Epithelial cell of proximal tubule (primary cell): ENCODE data around the gene RAB40B. TPM values are rescaled to one million over a fixed set of nuclear protein-coding genes. Genes with fewer than 3 reads are reported as not detected.

Source experiments
- DNase-seq: peaks from one replicate; pipeline ENCODE4 v3.0.0-alpha.2; 2011; ENCODE audit warnings: low read depth
- H3K4me3 ChIP-seq: 2 replicates; pipeline ENCODE4 v1.5.1; 2011; ENCODE audit warnings: low read depth, mild to moderate bottlenecking, low read length
- total RNA-seq: library from RNA; depleted of rRNA; stranded (reverse); fragments of >200 nt; gene quantifications from 2 replicates; pipeline ENCODE4 v1.2.3, GENCODE V29; 2015
- TF ChIP-seq, protein P1 (sequence below): conservative IDR thresholded peaks from 2 replicates; pipeline ENCODE4 v1.5.1; 2012; ENCODE audit warnings: low read depth, mild to moderate bottlenecking, low read length

Gene RAB40B
- total RNA-seq, 1 donor from 2014 or later = 7.8 TPM

GRCh38 chr17:82681547-82681946 lies 17.0 kb downstream of the RAB40B start:
- no peak overlapping the region for H3K4me3 ChIP-seq
- DNase-seq = no peak
- TF ChIP-seq, protein P1, sequence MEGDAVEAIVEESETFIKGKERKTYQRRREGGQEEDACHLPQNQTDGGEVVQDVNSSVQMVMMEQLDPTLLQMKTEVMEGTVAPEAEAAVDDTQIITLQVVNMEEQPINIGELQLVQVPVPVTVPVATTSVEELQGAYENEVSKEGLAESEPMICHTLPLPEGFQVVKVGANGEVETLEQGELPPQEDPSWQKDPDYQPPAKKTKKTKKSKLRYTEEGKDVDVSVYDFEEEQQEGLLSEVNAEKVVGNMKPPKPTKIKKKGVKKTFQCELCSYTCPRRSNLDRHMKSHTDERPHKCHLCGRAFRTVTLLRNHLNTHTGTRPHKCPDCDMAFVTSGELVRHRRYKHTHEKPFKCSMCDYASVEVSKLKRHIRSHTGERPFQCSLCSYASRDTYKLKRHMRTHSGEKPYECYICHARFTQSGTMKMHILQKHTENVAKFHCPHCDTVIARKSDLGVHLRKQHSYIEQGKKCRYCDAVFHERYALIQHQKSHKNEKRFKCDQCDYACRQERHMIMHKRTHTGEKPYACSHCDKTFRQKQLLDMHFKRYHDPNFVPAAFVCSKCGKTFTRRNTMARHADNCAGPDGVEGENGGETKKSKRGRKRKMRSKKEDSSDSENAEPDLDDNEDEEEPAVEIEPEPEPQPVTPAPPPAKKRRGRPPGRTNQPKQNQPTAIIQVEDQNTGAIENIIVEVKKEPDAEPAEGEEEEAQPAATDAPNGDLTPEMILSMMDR = no peak

DNA sequence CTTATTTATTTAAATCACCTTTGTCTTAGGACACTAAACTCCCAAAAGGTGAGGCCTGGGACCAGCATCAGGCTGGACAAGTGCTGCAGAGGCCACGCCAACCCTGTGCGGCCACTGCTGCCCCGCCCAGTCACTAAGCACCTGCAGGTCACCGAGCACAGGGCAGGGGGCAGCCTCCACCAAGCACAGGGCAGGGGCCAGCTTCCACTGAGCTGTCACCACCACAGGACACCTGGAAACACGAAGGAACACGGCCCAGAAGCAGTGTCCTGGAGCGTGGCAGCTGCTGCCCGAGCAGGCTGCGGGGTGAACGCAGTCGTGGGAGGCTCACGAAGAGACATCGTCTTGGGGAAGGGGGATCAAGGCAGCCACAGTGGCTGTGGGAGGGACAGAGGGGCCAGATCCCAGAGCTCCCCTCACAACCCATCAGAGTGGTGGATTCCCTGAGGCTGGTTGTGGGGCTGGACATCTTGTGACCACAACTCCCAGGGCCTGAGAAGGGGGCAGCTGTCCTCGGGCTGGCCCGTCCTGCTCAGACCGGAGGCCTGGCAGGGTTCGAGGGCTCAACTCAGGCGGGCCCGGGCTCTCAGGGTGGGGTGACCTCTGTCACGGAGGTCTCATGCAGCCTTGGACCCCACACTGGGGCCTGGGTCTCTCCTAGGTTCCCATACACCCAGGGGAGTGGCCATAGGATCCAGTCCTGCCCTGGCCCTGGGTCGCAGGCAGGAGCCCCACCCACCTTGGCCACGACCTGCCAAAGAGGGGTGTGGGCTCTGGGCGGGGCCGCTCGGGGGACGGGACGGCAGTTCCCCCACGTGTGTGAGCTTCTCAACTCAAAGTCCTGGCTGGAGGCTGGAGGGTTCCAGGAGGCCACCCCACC lies 18.7 kb downstream of the RAB40B start:
- TF ChIP-seq, protein P1 = no peak
- H3K4me3 ChIP-seq = no peak overlapping the region
- no peak for DNase-seq

GRCh38 chr17:82678265-82678891 lies 20.1 kb downstream of the RAB40B start:
- TF ChIP-seq, protein P1 = no peak
- no peak for DNase-seq
- H3K4me3 ChIP-seq = no peak overlapping the region

DNA sequence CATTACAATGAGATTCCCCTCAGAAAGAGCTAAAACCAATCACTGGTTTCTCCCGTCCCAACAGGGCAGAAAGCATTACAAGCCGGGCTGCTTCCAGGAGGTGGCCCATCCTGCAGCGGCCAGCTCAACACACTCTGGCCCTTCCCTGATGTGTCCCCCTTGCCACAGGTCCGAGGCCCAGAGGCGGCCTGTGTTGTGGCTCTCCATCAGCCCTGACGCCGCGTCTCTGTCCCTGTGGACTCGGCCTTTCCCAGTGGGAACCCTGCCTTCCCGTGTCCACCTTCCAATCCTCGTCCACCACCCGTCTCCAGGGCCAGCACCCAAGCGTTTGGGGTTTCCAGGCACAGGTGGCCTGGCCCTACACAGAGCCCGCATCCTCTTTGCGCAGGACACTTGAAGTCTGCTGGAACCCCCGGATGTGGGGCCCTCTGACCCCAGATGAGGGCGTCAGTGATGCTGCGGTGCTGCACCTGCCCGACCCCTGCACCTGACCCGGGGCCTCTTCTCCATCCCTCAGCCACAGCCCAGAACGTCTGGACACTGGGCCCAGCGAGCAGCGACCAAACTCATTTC lies 21.1 kb downstream of the RAB40B start:
- TF ChIP-seq, protein P1 = no peak
- DNase-seq = no peak
- no peak overlapping the region for H3K4me3 ChIP-seq

- TF ChIP-seq, protein P1 = no peak
- DNase-seq = no peak
- no peak overlapping the region for H3K4me3 ChIP-seq
Measured at GRCh38 chr17:82675476-82676245, 22.8 kb downstream of the RAB40B start.

DNA sequence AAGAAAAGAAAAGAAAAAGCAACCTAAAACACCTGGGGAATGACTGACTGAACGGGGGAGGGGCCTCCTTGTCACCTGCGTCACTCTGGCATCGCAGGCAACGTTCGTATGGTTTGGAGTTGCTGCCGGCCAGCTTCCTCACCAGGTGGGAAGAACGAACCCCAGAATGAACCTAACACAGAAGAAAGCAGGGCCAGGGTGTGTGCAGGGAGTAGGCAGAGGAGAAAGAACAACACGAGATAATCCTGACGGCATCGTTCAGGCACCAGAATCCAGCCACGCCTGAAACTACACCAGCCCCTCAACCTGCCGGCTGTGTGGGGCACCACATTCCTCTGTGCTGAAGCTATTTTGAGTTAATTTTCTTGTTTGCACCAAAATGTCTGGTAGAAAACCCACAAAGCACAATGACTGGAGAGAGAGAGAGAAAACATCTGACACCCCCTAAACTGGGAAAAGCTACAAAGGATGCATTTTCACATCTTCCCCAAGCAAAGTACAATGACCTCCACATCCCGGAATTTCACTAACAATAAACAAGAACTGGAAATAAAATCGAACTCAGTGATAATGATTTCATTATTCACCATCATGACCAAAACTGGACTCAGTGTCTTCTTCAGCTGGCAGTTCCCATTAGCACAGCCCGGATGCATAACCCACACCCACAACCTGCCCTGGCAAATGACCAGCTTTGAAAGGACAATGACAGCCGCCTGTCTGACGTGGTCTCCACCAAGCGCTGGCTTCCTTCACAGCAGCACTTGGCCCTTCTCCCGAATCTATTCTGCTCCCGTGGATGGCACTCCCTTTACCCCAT lies 23.6 kb downstream of the RAB40B start:
- H3K4me3 ChIP-seq = no peak overlapping the region
- TF ChIP-seq, protein P1 = no peak
- no peak for DNase-seq
